ENCODE results near the gene PLCL2. TPM values are rescaled to one million over a fixed set of nuclear protein-coding genes. Genes with fewer than 3 reads are reported as not detected.

The PLCL2 gene
- total and polyA plus RNA-seq, 10 donors = 6.9 to 60.4 (median 41.8) TPM

GRCh38 chr3:17039594-17039993 is 154.8 kb downstream of the PLCL2 start:
- H3K36me3 ChIP-seq = peaks cover 0 to 31% (median 5%) of the 10 kb centered on the region in 6 donors
- intact Hi-C loops (cut with DNase I; ENCODE audit: low total_unique reads) = loop anchor here (10.0 kb wide), 2 partner anchors 155 to 435 kb away; partner anchors contain the start of genes DAZL and PLCL2
- H3K4me3 ChIP-seq = no peak overlapping the region
- TF ChIP-seq POLR2A (IDR thresholded peaks at IDR 0.05) (no peak), CTCF (IDR thresholded peaks at IDR 0.05 in 8 of 11, conservative IDR thresholded peaks at IDR 0.05 in 3 of 11) (no peak), POLR2AphosphoS5 (IDR thresholded peaks at IDR 0.05) (no peak)
- H3K27me3 ChIP-seq (replicated peaks in 1 of 7) = no peaks in the 10 kb centered on the region
- H3K9me3 ChIP-seq = no peaks in the 10 kb centered on the region
- 22 to 58% (median 35%) methylated on average over 2 of the region's 2 CpGs for WGBS, 5 donors
- DNase-seq = no peak
- peak overlapping the region in 1 of 8 donors; percentile 1 for H3K27ac ChIP-seq
- peaks cover 0 to 30% (median 17%) of the 10 kb centered on the region in 6 donors for H3K4me1 ChIP-seq

- TF ChIP-seq POLR2A (IDR thresholded peaks at IDR 0.05) (no peak), CTCF (IDR thresholded peaks at IDR 0.05 in 8 of 11, conservative IDR thresholded peaks at IDR 0.05 in 3 of 11) (no peak), POLR2AphosphoS5 (IDR thresholded peaks at IDR 0.05) (no peak)
- no peak overlapping the region for H3K4me3 ChIP-seq
- intact Hi-C loops (cut with DNase I; ENCODE audit: low total_unique reads) = no loop called here
- no peaks in the 10 kb centered on the region for H3K9me3 ChIP-seq
- no peak for DNase-seq
- H3K36me3 ChIP-seq = peaks cover 0 to 38% (median 7%) of the 10 kb centered on the region in 6 donors
- H3K4me1 ChIP-seq = peaks cover 0 to 22% (median 8%) of the 10 kb centered on the region in 6 donors
- no peak overlapping the region for H3K27ac ChIP-seq
- no peaks in the 10 kb centered on the region for H3K27me3 ChIP-seq (replicated peaks in 1 of 7)
- WGBS, 5 donors = 95 to 98% (median 97%) methylated on average over 5 of the region's 5 CpGs
These were observed 155.7 kb downstream of the PLCL2 start for GRCh38 chr3:17040322-17040989.

GRCh38 chr3:17040990-17041377 is 156.2 kb downstream of the PLCL2 start:
- H3K27me3 ChIP-seq (replicated peaks in 1 of 7) = no peaks in the 10 kb centered on the region
- H3K27ac ChIP-seq = no peak overlapping the region
- H3K4me1 ChIP-seq = peaks cover 0 to 19% (median 7%) of the 10 kb centered on the region in 6 donors
- H3K4me3 ChIP-seq = no peak overlapping the region
- TF ChIP-seq POLR2AphosphoS5 (IDR thresholded peaks at IDR 0.05) = no peak
- TF ChIP-seq POLR2A (IDR thresholded peaks at IDR 0.05) = no peak
- H3K9me3 ChIP-seq = no peaks in the 10 kb centered on the region
- H3K36me3 ChIP-seq = peaks cover 0 to 43% (median 7%) of the 10 kb centered on the region in 6 donors
- DNase-seq = no peak
- intact Hi-C loops (cut with DNase I; ENCODE audit: low total_unique reads) = no loop called here
- 91 to 95% (median 92%) methylated on average over 5 of the region's 5 CpGs for WGBS, 5 donors

GRCh38 chr3:17044855-17045254 is 160.1 kb downstream of the PLCL2 start:
- 67 to 81% (median 77%) methylated on average over 2 of the region's 2 CpGs for WGBS, 5 donors
- no peak for DNase-seq
- Histone ChIP-seq H3K36me3 (peaks cover 3 to 73% (median 17%) of the 10 kb centered on the region in 6 donors), H3K27ac (no peak overlapping the region), H3K4me1 (peaks cover 0 to 3% (median 0%) of the 10 kb centered on the region in 6 donors), H3K9me3 (peaks cover 0 to 13% (median 8%) of the 10 kb centered on the region in 8 donors), H3K4me3 (no peak overlapping the region), H3K27me3 (replicated peaks in 1 of 7) (no peaks in the 10 kb centered on the region)
- intact Hi-C loops (cut with DNase I; ENCODE audit: low total_unique reads) = no loop called here
- TF ChIP-seq POLR2AphosphoS5 (IDR thresholded peaks at IDR 0.05) (no peak), CTCF (IDR thresholded peaks at IDR 0.05 in 8 of 11, conservative IDR thresholded peaks at IDR 0.05 in 3 of 11) (no peak), POLR2A (IDR thresholded peaks at IDR 0.05) (no peak)

All from spleen (tissue), 11 donors.